IMR-90 (cell line): Measurements from ENCODE around the gene WDR62. TPM values are rescaled to one million over a fixed set of nuclear protein-coding genes. Genes with fewer than 3 reads are reported as not detected.

Experiments
- ATAC-seq: fragments of 200-7000 bp; cut with Tn5 transposase; 2 replicates; pipeline ENCODE4 v1.9.1; 2020; ENCODE audit warnings: low read depth, mild to moderate bottlenecking, moderate library complexity
- BruUV-seq: library from RNA; stranded (reverse); fragments of 400-500 nt; replicated peaks from 2 replicates; lab custom pipeline; 2021; lab: Mats Ljungman, UMichigan
- CTCF ChIA-PET: fragments of 300-600 bp; formaldehyde crosslinking; extraction: SDS; loops from one replicate; lab custom pipeline; 2021; ENCODE audit warnings: antibody characterized with exemption; lab: Yijun Ruan, JAX
- POLR2A ChIA-PET: fragments of 300-600 bp; sonication (Branson Sonifier 250); formaldehyde crosslinking; loops from one replicate; lab custom pipeline; 2022; ENCODE audit warnings: antibody characterized with exemption; ENCODE audit not compliant: unreplicated experiment; lab: Charles Lee
- DNase-seq: peaks from one replicate; pipeline ENCODE4 v3.0.0; 2013
- H2AFZ ChIP-seq: replicated peaks from 2 replicates; pipeline ENCODE3; 2013; ENCODE audit warnings: low read length, mild to moderate bottlenecking; ENCODE audit not compliant: poor library complexity
- H2AK5ac ChIP-seq: 2 replicates; pipeline ENCODE4 v1.6.1; 2013; ENCODE audit warnings: low read depth, low read length, inconsistent platforms
- H2AK9ac ChIP-seq: replicated peaks from 2 replicates; pipeline ENCODE3; 2013; ENCODE audit warnings: mild to moderate bottlenecking, low read depth, low read length, moderate library complexity; ENCODE audit not compliant: poor library complexity
- H2BK120ac ChIP-seq: 2 replicates; pipeline ENCODE4 v1.6.1; 2013; ENCODE audit warnings: low read depth, low read length, inconsistent platforms
- H2BK15ac ChIP-seq: 3 replicates; pipeline ENCODE4 v1.6.1; 2013; ENCODE audit warnings: low read depth, low read length, inconsistent platforms
- H2BK20ac ChIP-seq: 2 replicates; pipeline ENCODE4 v1.6.1; 2013; ENCODE audit warnings: low read depth, mild to moderate bottlenecking, inconsistent platforms, low read length, moderate library complexity
- H2BK5ac ChIP-seq: 2 replicates; pipeline ENCODE4 v1.6.1; 2013; ENCODE audit warnings: mild to moderate bottlenecking, low read depth, low read length, inconsistent platforms; ENCODE audit not compliant: poor library complexity, severe bottlenecking
- H3K14ac ChIP-seq: replicated peaks from 2 replicates; pipeline ENCODE4 v1.6.1; 2013; ENCODE audit warnings: low read depth, low read length, inconsistent platforms
- H3K18ac ChIP-seq: 2 replicates; pipeline ENCODE4 v1.6.1; 2013; ENCODE audit warnings: low read depth, low read length, control low read depth
- H3K23ac ChIP-seq: 2 replicates; pipeline ENCODE4 v1.6.1; 2013; ENCODE audit warnings: low read depth, low read length, inconsistent platforms
- H3K27ac ChIP-seq: 2 replicates; pipeline ENCODE4 v1.5.1; 2013; ENCODE audit warnings: mild to moderate bottlenecking, control low read depth, low read length; ENCODE audit not compliant: insufficient read depth
- H3K27me3 ChIP-seq: 2 replicates; pipeline ENCODE4 v1.6.1; 2013; ENCODE audit warnings: low read length; ENCODE audit not compliant: control insufficient read depth, insufficient read depth
- H3K36me3 ChIP-seq: 2 replicates; pipeline ENCODE4 v1.6.1; 2013; ENCODE audit warnings: low read length, mixed read lengths; ENCODE audit not compliant: control insufficient read depth, insufficient read depth
- H3K4ac ChIP-seq: 2 replicates; pipeline ENCODE4 v1.6.1; 2013; ENCODE audit warnings: low read depth, low read length, inconsistent platforms
- H3K4me1 ChIP-seq: 2 replicates; pipeline ENCODE4 v1.6.1; 2013; ENCODE audit warnings: low read length, mixed read lengths; ENCODE audit not compliant: control insufficient read depth, insufficient read depth
- H3K4me2 ChIP-seq: 2 replicates; pipeline ENCODE4 v1.6.1; 2013; ENCODE audit warnings: low read depth, mild to moderate bottlenecking, control low read depth, low read length, moderate library complexity
- H3K4me3 ChIP-seq: 2 replicates; pipeline ENCODE4 v1.5.1; 2013; ENCODE audit warnings: low read depth, mild to moderate bottlenecking, control low read depth, low read length, moderate library complexity; ENCODE audit not compliant: insufficient read depth
- H3K56ac ChIP-seq: 2 replicates; pipeline ENCODE4 v1.6.1; 2013; ENCODE audit warnings: low read length, inconsistent platforms; ENCODE audit not compliant: insufficient read depth; ENCODE audit errors: extremely low read depth
- H3K79me1 ChIP-seq, 2 experiments: 2 replicates each; pipeline ENCODE4 v1.6.1; 2013; ENCODE audit warnings: low read length in 2 of 2, inconsistent platforms in 1 of 2, low read depth in 1 of 2
- H3K9ac ChIP-seq: 2 replicates; pipeline ENCODE4 v1.6.1; 2013; ENCODE audit warnings: low read depth, low read length, control low read depth
- H3K9me1 ChIP-seq: 2 replicates; pipeline ENCODE4 v1.6.1; 2013; ENCODE audit warnings: low read length, inconsistent platforms; ENCODE audit not compliant: insufficient read depth
- H3K9me3 ChIP-seq: 2 replicates; pipeline ENCODE4 v1.6.1; 2013; ENCODE audit warnings: low read length; ENCODE audit not compliant: control insufficient read depth, insufficient read depth
- H4K20me1 ChIP-seq: 2 replicates; pipeline ENCODE4 v1.6.1; 2013; ENCODE audit warnings: low read length, inconsistent platforms; ENCODE audit not compliant: insufficient read depth
- H4K5ac ChIP-seq: 2 replicates; pipeline ENCODE4 v1.6.1; 2013; ENCODE audit warnings: mild to moderate bottlenecking, low read depth, low read length, control low read depth
- H4K8ac ChIP-seq, 2 experiments: 2 replicates each; pipeline ENCODE4 v1.6.1; 2013; ENCODE audit warnings: low read depth in 2 of 2, low read length in 2 of 2, control low read depth in 1 of 2, inconsistent platforms in 1 of 2
- H4K91ac ChIP-seq: 2 replicates; pipeline ENCODE4 v1.6.1; 2013; ENCODE audit warnings: low read depth, low read length, inconsistent platforms; ENCODE audit not compliant: insufficient read depth
- BHLHE40 ChIP-seq: fragments of 150-350 bp; IDR thresholded peaks from 2 replicates; pipeline ENCODE4 v1.6.1; 2016; ENCODE audit warnings: mild to moderate bottlenecking, low read depth, low read length
- CEBPB ChIP-seq: IDR thresholded peaks from 2 replicates; pipeline ENCODE4 v1.6.1; 2012; ENCODE audit warnings: low read depth, low read length, improper control_type of control experiment
- CHD1 ChIP-seq: IDR thresholded peaks from 2 replicates; pipeline ENCODE4 v1.6.1; 2012; ENCODE audit warnings: low read depth, low read length, improper control_type of control experiment
- FOS ChIP-seq: fragments of 150-350 bp; IDR thresholded peaks from 2 replicates; pipeline ENCODE4 v1.6.1; 2016; ENCODE audit warnings: low read depth, low read length
- MAZ ChIP-seq: IDR thresholded peaks from 2 replicates; pipeline ENCODE4 v1.6.1; 2012; ENCODE audit warnings: low read depth, mild to moderate bottlenecking, low read length, improper control_type of control experiment, moderate library complexity, borderline replicate concordance
- MXI1 ChIP-seq: IDR thresholded peaks from 2 replicates; pipeline ENCODE4 v1.6.1; 2012; ENCODE audit warnings: low read depth, mild to moderate bottlenecking, low read length, moderate library complexity, borderline replicate concordance
- POLR2A ChIP-seq: IDR thresholded peaks from 2 replicates; pipeline ENCODE4 v1.6.1; 2012; ENCODE audit warnings: mild to moderate bottlenecking, low read depth, low read length
- RFX5 ChIP-seq: IDR thresholded peaks from 2 replicates; pipeline ENCODE4 v1.8.0; 2012; ENCODE audit warnings: low read depth, mild to moderate bottlenecking, low read length, moderate library complexity
- WGBS, 2 experiments: methylation state at CpG; one replicate each; pipeline versions ENCODE4 v1.1.5 to v1.1.7; 2013; ENCODE audit warnings: missing lambda C conversion rate in 2 of 2; ENCODE audit not compliant: insufficient read length in 1 of 2; ENCODE audit errors: extremely low coverage in 2 of 2; 5-methylcytosine and 5-hydroxymethylcytosine counted together
- dilution Hi-C: fragments of 300-500 bp; cut with HindIII; formaldehyde crosslinking; loops from one replicate; pipeline ENCODE4 v1.14.3; 2018; ENCODE audit warnings: low sequenced_read_pairs; ENCODE audit not compliant: unreplicated experiment
- in situ Hi-C: fragments of 300-500 bp; cut with MboI; formaldehyde crosslinking; loops from 3 replicates; pipeline ENCODE4 v1.14.3; 2019; ENCODE audit warnings: low sequenced_read_pairs, inconsistent platforms, mixed read lengths
- intact Hi-C: fragments of 100-400 bp; cut with micrococcal nuclease; formaldehyde crosslinking; loops from 2 replicates; pipeline ENCODE4 v1.10.0; 2022
- polyA plus RNA-seq, 3 experiments: library from polyadenylated mRNA; depleted of rRNA; stranded (reverse); fragments of >200 nt; gene quantifications; 2 replicates each; pipeline ENCODE4 v1.2.3, GENCODE V29; 2012; ENCODE audit warnings: low replicate concordance in 1 of 3
- total RNA-seq: library from RNA; depleted of rRNA; stranded (reverse); fragments of >200 nt; gene quantifications from 2 replicates; pipeline ENCODE4 v1.2.3, GENCODE V29; 2012
- TF ChIP-seq, protein P1 (sequence below): conservative IDR thresholded peaks from 2 replicates; pipeline ENCODE4 v1.5.1; 2012; ENCODE audit warnings: mild to moderate bottlenecking, low read depth, low read length, improper control_type of control experiment

Gene WDR62
- total and polyA plus RNA-seq, 2 of the 4 experiments (the other 2 are of a cell fraction): 4.5 to 7.0 TPM

DNA sequence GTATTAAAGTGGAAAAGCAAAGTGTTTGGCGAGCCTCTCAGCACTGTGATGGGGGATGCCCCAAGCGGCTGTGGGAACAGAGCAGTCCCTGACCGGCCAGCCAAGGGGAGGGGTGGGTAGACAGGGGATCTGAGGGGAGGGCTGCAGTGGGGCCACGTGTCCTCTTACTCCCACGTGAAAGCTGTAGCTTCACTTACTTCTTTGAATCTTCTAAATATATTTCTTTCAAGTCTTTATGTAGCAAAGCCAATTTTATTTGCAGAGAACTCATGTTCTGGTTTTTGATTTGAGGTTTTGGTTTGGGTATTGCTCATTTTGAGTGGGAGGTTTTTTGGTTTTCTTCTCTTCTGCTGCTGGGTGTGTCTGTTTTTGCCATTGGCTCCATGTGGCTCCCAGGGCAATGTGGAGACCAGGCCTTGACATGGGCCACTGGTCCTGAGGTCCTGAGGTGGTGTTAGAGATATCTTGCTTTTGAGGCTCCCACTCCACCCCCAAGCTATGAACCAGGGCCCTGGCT is 38.5 kb downstream of the WDR62 start:
- Histone ChIP-seq H4K5ac (no peak overlapping the region), H3K4me2 (no peak overlapping the region), H2BK120ac (no peak overlapping the region), H2AK9ac (no peak overlapping the region), H2BK15ac (no peak overlapping the region), H3K4me3 (no peak overlapping the region), H2AK5ac (no peak overlapping the region), H3K4ac (no peak overlapping the region), H3K18ac (no peak overlapping the region), H2BK20ac (no peak overlapping the region), H3K27ac (no peak overlapping the region), H3K56ac (no peak overlapping the region), H3K9ac (no peak overlapping the region), H4K91ac (no peak overlapping the region), H3K27me3 (no peaks in the 10 kb centered on the region), H4K20me1 (no peaks in the 10 kb centered on the region), H4K8ac (no peak overlapping the region), H3K14ac (no peak overlapping the region), H3K23ac (no peak overlapping the region), H3K36me3 (peaks cover 16% of the 10 kb centered on the region), H2BK5ac (no peak overlapping the region), H3K4me1 (no peaks in the 10 kb centered on the region), H2AFZ (no peak overlapping the region), H3K9me3 (no peaks in the 10 kb centered on the region), H3K9me1 (0 out of 2 replicates have a peak, but pooled peaks cover 6% of the 10 kb centered on the region), H3K79me1 (no peaks in the 10 kb centered on the region)
- in situ Hi-C loops: no loop called here
- ATAC-seq (no peak), DNase-seq (no peak)
- WGBS, 2 experiments: no CpG with 5 or more reads among the region's 5 CpGs
- intact Hi-C loops: no loop called here
- TF ChIP-seq BHLHE40: no peak
- TF ChIP-seq MXI1: no peak
- no peak for TF ChIP-seq CHD1
- no peak for TF ChIP-seq CEBPB
- TF ChIP-seq POLR2A: no peak
- TF ChIP-seq MAZ: no peak
- TF ChIP-seq, protein P1, sequence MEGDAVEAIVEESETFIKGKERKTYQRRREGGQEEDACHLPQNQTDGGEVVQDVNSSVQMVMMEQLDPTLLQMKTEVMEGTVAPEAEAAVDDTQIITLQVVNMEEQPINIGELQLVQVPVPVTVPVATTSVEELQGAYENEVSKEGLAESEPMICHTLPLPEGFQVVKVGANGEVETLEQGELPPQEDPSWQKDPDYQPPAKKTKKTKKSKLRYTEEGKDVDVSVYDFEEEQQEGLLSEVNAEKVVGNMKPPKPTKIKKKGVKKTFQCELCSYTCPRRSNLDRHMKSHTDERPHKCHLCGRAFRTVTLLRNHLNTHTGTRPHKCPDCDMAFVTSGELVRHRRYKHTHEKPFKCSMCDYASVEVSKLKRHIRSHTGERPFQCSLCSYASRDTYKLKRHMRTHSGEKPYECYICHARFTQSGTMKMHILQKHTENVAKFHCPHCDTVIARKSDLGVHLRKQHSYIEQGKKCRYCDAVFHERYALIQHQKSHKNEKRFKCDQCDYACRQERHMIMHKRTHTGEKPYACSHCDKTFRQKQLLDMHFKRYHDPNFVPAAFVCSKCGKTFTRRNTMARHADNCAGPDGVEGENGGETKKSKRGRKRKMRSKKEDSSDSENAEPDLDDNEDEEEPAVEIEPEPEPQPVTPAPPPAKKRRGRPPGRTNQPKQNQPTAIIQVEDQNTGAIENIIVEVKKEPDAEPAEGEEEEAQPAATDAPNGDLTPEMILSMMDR: no peak
- no peak for TF ChIP-seq RFX5
- TF ChIP-seq FOS: no peak
- no TSS peak for BruUV-seq
- dilution Hi-C loops: no loop called here
- CTCF ChIA-PET: no interaction called here
- POLR2A ChIA-PET: no interaction called here
